ENCODE measurements around the gene FXN. TPM values are rescaled to one million over a fixed set of nuclear protein-coding genes. Genes with fewer than 3 reads are reported as not detected.

Gene FXN
- total RNA-seq, 1 donor = 8.7 TPM

DNA sequence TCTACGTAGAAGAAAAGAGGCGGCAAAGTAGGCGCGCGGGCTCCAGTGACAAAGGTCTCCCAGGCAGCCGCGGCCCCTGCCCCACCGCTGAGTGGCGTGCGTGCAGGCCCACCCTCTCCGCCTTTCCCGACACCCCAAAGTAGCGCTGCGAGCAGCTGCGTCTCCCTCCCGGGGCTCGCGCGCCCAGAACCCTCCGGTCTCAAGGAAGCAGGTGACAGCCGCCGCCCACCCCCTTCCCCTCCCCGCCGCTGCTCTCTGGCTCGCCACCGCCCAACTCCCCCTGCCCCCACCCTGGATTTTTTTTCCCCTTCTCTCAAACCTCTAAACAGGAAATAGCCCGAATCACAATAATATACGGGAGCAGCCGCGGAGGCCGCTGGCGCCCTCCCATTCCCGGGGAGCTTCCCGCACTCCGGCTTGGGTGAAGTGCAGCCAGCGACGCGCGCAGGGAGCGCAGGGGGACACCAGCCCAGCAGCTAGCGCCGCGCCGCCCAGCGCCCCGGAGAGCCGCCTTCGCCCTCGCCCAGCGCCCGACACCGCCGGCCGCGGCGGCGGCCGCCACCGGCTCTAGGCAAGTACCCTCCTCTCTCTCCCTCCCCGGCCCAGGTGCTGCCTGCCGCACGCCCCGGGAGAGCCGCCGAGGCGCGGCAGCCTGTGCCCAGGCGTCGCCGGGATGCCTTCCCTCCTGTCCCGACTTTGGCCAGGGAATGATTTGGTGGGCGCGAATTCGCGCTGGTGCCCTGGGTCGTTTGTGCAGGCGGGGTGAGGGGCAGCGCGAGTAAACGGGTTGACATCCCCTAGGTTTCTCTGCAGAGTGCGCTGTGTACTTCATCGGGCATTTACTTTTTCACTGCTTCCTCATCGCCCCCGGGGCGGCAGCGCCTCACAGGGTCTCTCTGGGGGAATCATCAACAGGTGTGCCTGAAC, 85.9 kb downstream of the FXN start:
- H3K4me3 ChIP-seq (ENCODE audit: low read depth, low read length) = peak overlapping the region; percentile 91
- DNase-seq (ENCODE audit: low read depth) = peak; percentile 43
- TF ChIP-seq, protein P1, sequence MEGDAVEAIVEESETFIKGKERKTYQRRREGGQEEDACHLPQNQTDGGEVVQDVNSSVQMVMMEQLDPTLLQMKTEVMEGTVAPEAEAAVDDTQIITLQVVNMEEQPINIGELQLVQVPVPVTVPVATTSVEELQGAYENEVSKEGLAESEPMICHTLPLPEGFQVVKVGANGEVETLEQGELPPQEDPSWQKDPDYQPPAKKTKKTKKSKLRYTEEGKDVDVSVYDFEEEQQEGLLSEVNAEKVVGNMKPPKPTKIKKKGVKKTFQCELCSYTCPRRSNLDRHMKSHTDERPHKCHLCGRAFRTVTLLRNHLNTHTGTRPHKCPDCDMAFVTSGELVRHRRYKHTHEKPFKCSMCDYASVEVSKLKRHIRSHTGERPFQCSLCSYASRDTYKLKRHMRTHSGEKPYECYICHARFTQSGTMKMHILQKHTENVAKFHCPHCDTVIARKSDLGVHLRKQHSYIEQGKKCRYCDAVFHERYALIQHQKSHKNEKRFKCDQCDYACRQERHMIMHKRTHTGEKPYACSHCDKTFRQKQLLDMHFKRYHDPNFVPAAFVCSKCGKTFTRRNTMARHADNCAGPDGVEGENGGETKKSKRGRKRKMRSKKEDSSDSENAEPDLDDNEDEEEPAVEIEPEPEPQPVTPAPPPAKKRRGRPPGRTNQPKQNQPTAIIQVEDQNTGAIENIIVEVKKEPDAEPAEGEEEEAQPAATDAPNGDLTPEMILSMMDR (IDR thresholded peaks at IDR 0.05; ENCODE audit: insufficient read depth, low read length) = peak; percentile 4

DNA sequence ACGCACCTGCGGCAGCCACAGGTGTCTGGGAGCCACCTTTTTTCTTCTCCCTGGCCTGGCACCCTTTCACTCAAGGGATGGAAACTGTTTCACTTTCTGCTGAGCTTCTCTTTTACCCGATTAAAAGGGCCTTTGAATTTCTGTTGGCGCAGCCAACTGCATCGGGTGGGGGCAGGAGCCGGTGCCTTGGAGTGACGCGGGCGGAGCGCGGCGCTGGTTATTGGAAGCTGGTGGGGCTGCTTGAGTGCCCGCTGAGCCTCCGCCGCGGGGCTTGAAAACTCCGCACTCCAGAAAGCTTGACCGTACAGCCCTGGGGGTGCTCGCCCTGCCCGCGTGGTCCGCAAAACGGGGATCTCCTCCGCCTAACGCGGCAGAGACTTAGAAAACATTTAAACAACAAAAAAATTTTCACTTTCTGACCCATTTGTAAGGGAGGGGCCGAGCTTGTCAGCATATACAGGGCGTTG, 86.6 kb downstream of the FXN start:
- peak; percentile 77 for DNase-seq (ENCODE audit: low read depth)
- peak overlapping the region; percentile 91 for H3K4me3 ChIP-seq (ENCODE audit: low read depth, low read length)
- TF ChIP-seq, protein P1 (IDR thresholded peaks at IDR 0.05; ENCODE audit: insufficient read depth, low read length) = no peak

- peak; percentile 96 for DNase-seq (ENCODE audit: low read depth)
- TF ChIP-seq, protein P1 (IDR thresholded peaks at IDR 0.05; ENCODE audit: insufficient read depth, low read length) = no peak
- peak overlapping the region; percentile 91 for H3K4me3 ChIP-seq (ENCODE audit: low read depth, low read length)
These were observed 87.1 kb downstream of the FXN start for GRCh38 chr9:69122549-69123141.

GRCh38 chr9:69130456-69131441, 95.2 kb downstream of the FXN start:
- TF ChIP-seq, protein P1 (IDR thresholded peaks at IDR 0.05; ENCODE audit: insufficient read depth, low read length) = no peak
- peak overlapping the region; percentile 16 for H3K4me3 ChIP-seq (ENCODE audit: low read depth, low read length)
- DNase-seq (ENCODE audit: low read depth) = peak; percentile 96

DNA sequence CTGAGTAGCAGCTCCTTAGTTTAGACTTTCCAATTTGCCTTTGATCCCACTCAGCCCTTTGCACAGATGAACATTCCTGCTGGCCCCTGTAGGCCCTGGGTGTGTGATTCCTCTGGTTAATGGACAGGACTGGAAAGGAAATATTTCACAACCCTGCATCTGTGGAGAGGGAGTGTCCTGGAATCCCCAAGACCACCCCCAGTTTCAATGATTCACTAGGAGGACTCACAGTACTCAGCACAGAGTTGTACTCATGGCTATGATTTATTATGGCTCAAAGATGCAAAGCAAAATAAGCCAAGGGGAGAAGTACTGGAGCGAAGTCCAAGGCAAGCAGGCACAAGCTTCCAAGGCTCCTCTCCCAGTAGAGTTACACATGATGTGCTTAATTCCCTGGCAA, 96.1 kb downstream of the FXN start:
- peak; percentile 99 for DNase-seq (ENCODE audit: low read depth)
- TF ChIP-seq, protein P1 (IDR thresholded peaks at IDR 0.05; ENCODE audit: insufficient read depth, low read length) = no peak
- H3K4me3 ChIP-seq (ENCODE audit: low read depth, low read length) = no peak overlapping the region

GRCh38 chr9:69132361-69132760, 96.8 kb downstream of the FXN start:
- peak overlapping the region; percentile 6 for H3K4me3 ChIP-seq (ENCODE audit: low read depth, low read length)
- TF ChIP-seq, protein P1 (IDR thresholded peaks at IDR 0.05; ENCODE audit: insufficient read depth, low read length) = no peak
- DNase-seq (ENCODE audit: low read depth) = no peak

All from fibroblast of the aortic adventitia (primary cell).